EH (cell line): Measurements from ENCODE around the gene SCN3A.

ENCODE experiments used
- DNase-seq: peaks from one replicate; pipeline ENCODE4 v3.0.0-alpha.2; 2015; ENCODE audit warnings: low read depth

SCN3A gene

DNA sequence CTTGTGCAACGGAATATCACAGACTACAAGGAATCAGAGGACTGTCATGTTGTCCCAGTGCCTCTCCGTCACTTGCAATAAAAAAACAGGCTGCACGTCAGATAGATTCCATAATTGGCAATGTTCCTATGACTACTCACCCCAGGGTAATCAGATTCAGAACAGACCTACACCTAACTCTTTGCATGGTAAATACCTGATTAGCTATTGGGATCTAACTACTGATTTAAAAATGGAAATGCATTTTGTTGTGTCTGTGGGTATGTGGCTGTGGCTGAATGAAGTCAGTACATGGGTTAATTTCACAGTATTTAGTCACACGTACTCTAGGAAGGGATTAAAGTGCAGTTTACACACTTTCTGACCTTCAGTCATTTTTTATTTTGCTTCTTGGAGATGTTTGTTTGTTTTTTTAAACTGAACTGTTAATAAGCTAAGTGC is 91.7 kb downstream of the SCN3A start:
- no peak for DNase-seq

DNA sequence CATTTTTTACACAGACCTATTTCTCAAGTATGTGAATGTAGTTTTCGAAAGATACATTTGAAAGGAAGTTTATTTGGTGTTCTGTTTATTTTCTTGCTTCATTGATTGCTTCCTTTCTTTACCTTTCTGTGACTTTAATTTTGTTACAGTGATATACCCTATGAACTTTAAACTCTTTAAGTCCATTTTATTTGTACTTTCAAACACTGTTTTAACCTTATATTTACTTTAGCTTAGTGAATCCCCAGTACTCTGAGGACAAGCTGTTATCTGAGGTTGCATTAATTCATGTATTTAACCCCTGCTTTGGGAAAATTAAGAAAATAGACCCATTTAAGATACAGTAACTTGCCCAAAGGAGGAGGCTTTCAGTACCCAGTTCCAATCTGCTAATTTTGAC is 93.5 kb downstream of the SCN3A start:
- DNase-seq: no peak

DNA sequence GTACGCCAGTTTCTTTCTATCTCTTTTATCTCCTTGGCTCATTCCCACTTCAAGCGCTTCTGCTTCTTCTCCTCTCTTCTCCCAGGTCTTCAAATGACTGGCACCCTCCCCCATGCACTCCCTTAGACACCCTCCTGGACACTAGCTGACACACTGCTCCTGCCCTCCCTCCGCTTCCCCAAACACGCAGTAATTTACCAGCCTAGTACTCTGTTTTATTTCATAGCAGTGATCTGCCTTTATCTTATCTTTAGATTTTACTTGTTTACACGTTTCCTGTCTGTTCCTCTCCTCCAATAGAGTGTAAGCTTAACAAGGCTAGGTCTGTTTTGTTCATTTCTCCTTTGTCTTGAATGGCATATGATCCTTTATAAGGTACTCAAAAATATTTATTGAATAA is 93.9 kb downstream of the SCN3A start:
- DNase-seq: no peak

DNA sequence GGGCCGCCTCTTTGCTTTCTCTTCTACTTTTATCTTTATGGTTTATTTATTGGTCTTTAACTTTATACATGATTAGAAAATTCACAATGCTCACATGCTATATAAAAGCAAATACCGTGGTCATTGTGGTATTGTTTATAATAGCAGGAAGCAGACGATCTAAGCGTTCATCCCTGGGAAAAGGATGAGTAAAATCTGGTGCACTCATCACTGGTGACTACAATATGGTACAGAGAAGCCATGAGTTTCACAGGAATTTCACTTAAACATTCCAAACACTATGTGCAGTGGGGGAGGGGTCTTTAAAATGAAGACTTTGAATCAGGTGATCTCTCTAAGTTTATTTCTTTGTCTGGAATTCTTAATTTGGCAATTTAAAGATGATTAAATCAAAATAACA is 97.9 kb downstream of the SCN3A start:
- peak; percentile 44 for DNase-seq

DNA sequence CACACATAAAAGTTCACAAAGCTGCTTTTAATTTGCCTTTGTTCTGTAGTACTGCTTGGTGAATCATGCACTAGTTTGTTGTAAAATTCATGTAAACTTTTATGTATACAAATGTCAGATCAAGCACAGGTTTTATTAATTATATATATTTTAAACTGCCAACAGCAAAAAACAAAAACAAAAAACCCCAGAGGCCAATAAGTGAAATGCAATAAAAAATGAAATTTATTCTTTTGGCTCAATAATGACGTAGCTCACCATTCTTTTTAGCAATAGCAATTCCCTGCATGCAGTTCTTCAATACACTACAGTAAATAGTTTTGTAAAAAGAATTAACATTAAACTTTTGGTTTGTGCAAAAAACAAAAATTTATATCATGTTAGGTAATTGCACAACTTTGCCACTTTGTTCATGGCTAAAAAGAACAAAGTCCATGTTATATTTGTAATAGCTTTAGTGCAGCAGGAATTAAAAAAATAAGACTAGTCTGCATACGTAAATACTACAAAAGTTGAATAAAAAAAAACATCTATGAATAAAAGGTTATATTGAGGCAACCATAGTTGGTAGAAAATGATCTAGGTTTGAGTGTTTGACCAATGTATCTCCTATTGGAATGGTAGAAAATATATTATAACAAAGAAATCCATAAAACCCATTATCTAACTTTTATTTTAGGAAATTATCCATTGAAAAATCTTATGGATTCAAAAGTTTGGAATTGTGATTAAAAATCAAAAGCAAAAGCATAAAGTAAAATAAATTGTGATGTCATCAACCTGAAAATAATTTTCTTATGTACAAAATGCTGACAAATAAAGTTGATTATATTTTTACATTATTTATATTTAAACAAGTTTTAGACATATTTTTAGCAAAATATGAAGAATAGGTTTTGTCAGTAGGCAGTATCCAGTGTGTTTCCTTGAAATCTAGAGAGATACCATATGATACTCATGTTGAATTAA is 115.6 kb downstream of the SCN3A start:
- no peak for DNase-seq

GRCh38 chr2:165086337-165086736 is 117.5 kb downstream of the SCN3A start:
- DNase-seq: no peak

- DNase-seq: no peak
Observed at GRCh38 chr2:165083326-165083725, 120.5 kb downstream of the SCN3A start.

DNA sequence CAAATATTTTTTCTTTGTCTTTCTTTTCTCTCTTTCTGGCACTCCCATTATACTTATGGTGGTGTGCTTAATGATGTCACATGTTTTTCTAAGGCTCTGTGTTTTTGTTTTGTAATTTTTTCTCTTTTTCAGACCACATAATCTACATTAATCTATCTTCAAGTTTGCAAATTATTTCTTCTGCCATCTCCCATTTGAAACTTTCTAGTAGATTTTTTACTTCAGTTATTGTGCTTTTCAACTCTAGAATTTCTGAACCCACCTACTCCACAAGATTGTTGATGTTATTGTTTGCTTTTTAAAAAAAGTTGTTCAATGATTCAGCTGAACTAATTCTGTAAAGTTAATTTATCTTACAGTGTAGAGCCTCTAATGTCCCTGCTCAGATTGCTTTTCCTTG is 121.4 kb downstream of the SCN3A start:
- no peak for DNase-seq

GRCh38 chr2:165081276-165081675 is 122.6 kb downstream of the SCN3A start:
- DNase-seq: no peak

DNA sequence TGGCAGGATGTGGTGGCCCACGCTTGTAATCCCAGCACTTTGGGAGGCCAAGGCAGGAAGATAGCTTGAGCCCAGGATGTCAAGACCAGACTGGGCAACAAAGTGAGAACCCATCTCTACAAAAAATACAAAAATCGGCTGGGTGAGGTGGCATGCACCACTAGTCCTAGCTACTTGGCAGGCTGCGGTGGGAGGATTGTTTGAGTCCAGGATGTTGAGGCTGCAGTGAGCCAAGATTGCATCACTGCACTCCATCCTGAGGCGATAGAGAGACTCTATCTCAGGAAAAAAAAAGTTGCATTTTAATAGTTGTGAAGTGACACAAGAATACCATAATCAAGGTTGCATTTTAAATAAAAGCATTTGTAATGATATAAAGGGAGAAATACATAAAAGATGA is 124.4 kb downstream of the SCN3A start:
- DNase-seq: no peak

DNA sequence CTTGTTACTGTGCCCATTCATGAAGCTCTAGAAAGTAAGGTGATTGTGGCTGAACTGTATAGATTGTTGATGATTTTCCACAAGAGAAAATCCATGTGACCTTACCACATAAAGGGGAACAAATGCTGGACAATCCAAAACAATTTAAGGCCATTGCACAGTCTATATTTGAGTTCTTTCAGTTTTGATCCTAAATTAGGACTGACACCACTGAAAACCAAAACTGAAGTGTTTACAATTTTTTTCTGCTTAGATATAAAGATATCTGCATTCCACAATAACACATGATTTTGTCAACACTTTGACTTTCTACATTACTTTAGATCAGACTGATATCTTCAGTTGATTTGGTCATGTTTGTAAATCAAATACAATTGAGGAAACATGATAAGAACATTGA is 124.9 kb downstream of the SCN3A start:
- no peak for DNase-seq

GRCh38 chr2:165074884-165075283 is 129.0 kb downstream of the SCN3A start:
- no peak for DNase-seq

DNA sequence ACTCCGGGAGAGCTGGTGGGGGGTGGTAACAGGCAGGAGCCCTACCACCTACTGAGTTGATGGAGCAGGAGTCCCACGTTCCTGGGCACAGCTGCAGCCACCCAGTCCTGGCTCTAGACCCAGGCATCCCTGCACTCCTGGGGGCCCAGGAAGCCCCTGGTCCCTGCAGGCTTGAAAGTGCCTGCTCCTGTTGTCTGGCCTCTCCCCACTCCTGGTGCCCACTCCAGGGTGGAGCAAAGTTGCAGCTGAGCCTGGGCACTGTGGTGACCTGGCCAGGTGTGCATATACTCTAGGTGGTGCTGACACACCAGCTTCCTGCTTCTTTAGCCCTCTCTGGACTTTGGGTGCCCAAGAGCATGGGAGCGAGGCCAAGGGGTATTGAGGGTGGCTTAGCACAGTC is 129.5 kb downstream of the SCN3A start:
- no peak for DNase-seq

GRCh38 chr2:165070076-165070475 is 133.8 kb downstream of the SCN3A start:
- DNase-seq: no peak

- peak; percentile 33 for DNase-seq
Observed at GRCh38 chr2:165069151-165069550, 134.7 kb downstream of the SCN3A start.

- no peak for DNase-seq
Observed at GRCh38 chr2:165068487-165068757, 135.4 kb downstream of the SCN3A start.

GRCh38 chr2:165067643-165068486 is 136.0 kb downstream of the SCN3A start:
- DNase-seq: peak; percentile 70

DNA sequence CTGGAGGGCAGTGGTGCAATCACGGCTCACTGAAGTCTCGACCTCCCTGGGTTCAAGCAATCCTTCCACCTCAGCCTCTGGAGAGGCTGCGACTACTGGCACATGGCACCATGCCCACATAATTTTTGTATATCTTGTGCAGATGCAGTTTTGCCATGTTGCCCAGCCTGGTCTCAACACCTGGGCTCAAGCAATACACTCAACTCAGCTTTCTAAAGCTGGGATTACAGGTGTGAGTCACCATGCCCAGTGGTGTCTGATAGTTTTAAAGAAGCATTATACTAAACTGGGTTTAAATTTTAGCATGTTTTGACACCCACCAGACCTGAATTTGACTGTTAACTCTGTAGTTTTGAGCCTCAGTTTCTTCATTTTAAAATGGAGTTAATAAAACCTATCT is 139.1 kb downstream of the SCN3A start:
- DNase-seq: no peak

DNA sequence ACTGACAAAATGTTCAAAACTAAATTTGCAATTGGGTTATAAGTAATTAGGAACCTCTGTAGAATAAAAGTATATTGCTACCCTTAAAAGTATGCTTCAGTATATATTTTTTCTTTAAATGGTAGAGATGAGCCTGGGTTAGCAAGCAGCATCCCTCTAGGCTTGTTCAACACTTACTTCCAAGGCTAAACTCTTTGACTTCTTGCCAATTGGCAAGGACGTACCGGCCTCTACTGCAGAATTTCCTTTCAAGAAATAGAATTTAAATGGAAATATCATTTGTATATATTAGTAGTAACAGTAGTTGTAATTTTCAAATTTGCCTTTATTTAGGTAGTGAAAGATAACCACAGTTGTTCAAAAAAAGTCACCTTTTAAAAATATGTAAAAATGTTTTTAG is 143.4 kb downstream of the SCN3A start:
- no peak for DNase-seq

GRCh38 chr2:165058476-165059265 is 145.2 kb downstream of the SCN3A start:
- no peak for DNase-seq

DNA sequence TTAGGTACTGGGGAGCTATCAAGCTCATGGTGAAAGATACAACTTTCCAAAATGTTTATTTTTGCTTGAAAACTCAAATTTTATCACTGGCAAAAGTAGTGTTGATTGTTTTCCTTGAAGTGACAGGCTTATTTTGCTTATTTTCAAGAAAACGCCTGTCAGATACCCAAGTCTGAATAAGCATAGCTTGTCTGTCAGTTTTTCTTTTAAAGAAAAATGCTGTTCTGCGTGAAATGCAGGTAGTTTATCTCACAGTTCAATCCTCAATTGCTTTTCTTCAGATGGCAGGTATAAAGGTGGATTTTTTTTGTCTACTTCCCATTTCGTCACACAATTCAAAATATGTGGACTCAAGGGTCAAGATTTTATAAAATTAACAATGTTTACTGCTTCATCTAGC is 145.9 kb downstream of the SCN3A start:
- no peak for DNase-seq

GRCh38 chr2:165057308-165057707 is 146.5 kb downstream of the SCN3A start:
- DNase-seq: no peak
